Measurements from ENCODE around the gene RASSF5.

RASSF5 gene

DNA sequence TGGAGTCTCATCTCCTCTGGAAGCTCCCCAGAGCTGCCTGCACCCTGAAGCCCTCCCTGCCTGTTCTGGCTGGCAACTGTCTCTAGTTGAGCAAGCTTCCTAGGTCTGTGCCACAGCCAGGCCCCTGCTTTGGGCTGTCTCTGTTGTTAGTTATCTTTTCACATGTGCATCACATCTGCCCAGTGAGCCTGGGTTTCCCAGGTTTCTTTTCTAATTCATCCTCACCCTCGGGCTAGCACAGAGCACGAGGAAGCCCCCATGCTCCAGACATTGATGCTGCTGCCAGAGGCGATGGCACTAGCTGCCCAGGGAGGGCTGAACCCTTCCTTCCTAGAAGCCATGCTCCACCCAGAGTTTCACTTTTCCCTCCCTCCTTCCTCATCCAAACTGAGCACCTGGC lies 27.2 kb downstream of the RASSF5 start:
- Histone ChIP-seq H3K4me3 (no peak overlapping the region), H3K27ac (no peak overlapping the region)
- DNase-seq (ENCODE audit: low spot score), result no peak
- TF ChIP-seq, protein P1, sequence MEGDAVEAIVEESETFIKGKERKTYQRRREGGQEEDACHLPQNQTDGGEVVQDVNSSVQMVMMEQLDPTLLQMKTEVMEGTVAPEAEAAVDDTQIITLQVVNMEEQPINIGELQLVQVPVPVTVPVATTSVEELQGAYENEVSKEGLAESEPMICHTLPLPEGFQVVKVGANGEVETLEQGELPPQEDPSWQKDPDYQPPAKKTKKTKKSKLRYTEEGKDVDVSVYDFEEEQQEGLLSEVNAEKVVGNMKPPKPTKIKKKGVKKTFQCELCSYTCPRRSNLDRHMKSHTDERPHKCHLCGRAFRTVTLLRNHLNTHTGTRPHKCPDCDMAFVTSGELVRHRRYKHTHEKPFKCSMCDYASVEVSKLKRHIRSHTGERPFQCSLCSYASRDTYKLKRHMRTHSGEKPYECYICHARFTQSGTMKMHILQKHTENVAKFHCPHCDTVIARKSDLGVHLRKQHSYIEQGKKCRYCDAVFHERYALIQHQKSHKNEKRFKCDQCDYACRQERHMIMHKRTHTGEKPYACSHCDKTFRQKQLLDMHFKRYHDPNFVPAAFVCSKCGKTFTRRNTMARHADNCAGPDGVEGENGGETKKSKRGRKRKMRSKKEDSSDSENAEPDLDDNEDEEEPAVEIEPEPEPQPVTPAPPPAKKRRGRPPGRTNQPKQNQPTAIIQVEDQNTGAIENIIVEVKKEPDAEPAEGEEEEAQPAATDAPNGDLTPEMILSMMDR (IDR thresholded peaks at IDR 0.05), result no peak

DNA sequence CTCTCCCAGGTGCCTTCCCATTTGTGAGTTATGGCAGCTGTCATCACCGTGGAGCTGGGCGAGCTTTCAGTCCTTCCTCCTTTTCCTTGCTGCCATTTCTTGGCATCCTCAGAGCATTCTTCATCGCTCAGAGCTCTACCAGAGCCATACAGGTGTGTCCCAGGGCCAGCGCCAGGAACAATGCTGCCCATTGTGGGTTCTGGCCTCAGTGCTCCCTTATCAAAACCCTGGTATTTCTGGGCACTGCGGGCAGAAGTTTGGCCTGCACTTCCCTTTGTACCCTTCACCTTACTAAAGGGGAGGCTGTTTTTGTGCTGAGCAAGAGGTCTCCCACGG lies 28.5 kb downstream of the RASSF5 start:
- Histone ChIP-seq H3K4me3 (no peak overlapping the region), H3K27ac (no peak overlapping the region)
- TF ChIP-seq, protein P1 (IDR thresholded peaks at IDR 0.05), result no peak
- no peak for DNase-seq (ENCODE audit: low spot score)

DNA sequence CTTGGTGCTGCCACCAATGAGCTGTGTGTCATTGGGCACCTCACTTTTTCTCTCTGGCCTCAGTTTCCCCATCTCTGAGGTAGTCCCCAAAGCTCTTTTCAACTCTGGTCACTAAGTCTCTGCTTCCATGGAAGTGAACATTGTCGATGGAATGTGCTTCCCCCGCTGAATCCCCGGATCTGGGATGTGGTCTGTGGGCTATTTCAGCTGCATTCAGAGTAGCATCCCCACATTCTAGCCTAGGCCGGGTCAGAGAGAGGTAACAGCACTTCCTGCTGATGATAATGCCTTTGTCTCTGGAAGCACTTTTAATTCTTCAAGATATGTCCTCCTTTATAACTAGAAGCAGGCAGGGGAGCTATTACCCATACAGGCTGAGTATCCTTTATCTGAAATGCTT lies 29.8 kb downstream of the RASSF5 start:
- no peak overlapping the region for H3K4me3 ChIP-seq
- TF ChIP-seq, protein P1 (IDR thresholded peaks at IDR 0.05), result no peak
- no peak overlapping the region for H3K27ac ChIP-seq
- DNase-seq (ENCODE audit: low spot score), result no peak

DNA sequence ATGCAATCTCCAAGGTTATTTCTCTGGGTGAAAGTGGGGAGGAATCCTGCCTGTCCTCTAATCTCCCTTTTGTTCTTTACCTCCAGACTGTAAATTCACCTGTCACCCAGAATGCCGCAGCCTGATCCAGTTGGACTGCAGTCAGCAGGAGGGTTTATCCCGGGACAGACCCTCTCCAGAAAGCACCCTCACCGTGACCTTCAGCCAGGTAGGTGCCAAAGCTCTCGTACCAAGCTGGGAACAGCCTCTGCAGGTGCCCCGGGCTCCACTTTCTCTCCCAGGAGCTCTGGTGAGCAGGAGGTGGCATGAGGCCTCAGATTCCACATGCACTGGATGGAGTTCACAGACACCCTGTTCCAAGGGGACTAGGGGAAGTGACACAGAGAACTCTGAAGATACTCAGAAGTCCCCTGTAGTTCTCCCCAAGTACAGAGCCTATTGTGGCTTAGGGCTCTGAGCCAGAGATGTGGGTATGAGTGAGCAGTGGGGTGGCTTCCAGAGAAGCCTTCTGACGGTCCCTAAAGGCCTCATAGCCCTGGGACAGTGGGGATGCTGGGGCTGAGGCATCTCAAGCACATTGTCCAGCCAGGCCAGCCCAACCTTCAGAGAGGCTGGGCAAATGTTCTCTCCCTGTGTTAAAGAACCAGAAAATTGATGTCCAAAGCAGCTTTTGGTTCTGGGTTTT lies 30.9 kb downstream of the RASSF5 start:
- H3K4me3 ChIP-seq, result no peak overlapping the region
- no peak for DNase-seq (ENCODE audit: low spot score)
- TF ChIP-seq, protein P1 (IDR thresholded peaks at IDR 0.05), result no peak
- no peak overlapping the region for H3K27ac ChIP-seq

DNA sequence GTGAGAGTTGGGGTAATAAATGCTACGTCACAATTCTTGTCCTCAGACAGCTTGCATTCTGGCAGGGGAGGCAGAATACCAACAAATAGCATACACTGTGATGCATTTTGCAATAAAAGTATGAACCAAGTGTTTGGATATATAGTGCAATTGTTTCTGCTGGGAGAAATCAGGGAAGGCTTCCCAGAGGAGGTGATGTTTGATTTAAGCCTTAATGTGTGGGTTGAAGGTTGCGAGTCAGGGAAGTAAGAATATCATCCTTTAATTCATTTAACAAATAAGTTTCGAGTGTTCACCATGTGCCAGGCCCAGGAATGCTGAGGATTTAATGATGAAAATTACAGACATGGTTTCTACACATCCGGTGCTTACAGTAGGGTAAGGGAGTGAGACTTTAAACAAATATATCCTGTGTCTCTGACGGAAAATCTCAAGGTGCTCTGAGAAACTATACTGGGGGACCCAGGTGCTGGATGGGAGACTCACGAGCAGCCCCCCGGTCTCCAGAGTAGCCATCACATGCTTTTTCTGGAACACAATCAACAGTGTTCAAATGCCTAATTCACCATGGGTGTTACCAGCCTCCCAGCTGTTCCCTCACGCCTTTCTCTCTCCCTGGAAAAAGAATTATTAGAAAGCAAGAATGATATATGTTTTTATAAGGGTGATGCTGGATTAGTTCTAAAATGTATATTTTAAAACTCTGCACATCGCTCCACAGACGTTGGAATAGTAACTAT lies 31.7 kb downstream of the RASSF5 start:
- TF ChIP-seq, protein P1 (IDR thresholded peaks at IDR 0.05), result no peak
- H3K27ac ChIP-seq, result no peak overlapping the region
- DNase-seq (ENCODE audit: low spot score), result no peak
- no peak overlapping the region for H3K4me3 ChIP-seq

DNA sequence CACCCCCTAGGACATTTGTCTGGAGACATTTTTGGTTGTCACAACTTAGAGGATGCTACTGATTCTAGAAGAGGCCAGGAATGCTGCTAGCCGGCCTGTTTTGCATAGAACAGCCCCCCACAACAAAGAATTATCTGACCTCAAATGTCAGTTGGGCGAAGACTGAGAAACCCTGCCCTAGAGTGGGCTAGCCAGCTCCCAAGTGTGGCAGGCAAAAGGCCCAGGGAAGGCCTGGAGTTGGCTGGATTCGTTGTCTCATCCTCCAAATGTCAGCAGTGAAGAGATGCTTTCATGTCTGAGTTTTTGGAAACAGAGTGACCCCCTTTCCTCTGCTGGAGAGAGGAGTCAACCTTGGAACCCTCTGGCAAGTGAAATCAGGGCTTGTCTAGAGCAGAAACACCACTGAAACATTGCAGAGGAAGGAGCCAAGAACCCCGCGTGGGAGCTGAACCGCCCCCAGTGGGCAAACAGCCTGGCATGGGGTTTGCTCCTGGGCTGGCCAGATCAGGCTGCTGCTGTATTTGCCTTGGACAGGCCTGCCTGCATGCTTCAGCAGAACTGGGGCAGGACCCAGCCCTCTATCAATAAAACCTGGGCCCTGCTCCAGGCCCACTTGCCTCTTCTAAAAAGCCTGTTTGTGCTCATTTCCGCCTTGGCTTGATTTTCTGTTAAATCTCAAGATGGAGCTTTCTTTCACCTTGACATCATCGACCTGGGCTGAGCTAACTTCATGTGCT lies 32.9 kb downstream of the RASSF5 start:
- DNase-seq (ENCODE audit: low spot score), result peak; percentile 83
- TF ChIP-seq, protein P1 (IDR thresholded peaks at IDR 0.05), result no peak
- H3K4me3 ChIP-seq, result no peak overlapping the region
- peak overlapping the region; percentile 58 to 75 for H3K27ac ChIP-seq
